Heart right ventricle (tissue), 16 donors: ENCODE measurements around the gene ARHGAP4. TPM values are rescaled to one million over a fixed set of nuclear protein-coding genes. Genes with fewer than 3 reads are reported as not detected.

Source experiments
- ATAC-seq, 8 donors: fragments of 200-7000 bp; cut with Tn5 transposase; one replicate each; pipeline ENCODE4 v1.9.1; 2020; ENCODE audit warnings: mild to moderate bottlenecking in 8 of 8, moderate library complexity in 8 of 8, moderate number of reproducible peaks in 1 of 8
- DNase-seq, 2 donors: peaks; one replicate each; pipeline ENCODE4 v3.0.0-alpha.2; 2020
- H3K27ac ChIP-seq, 10 donors: fragments of 200-600 bp; sonication (generic) in 2 of 10; one replicate each; pipeline versions ENCODE4 v1.5.0 to v1.8.0; 2020 to 2022; ENCODE audit warnings: mild to moderate bottlenecking in 3 of 10
- H3K27me3 ChIP-seq, 7 donors: fragments of 200-600 bp; one replicate each; pipeline ENCODE4 v1.8.0; 2021 to 2022; ENCODE audit warnings: mild to moderate bottlenecking in 2 of 7
- H3K36me3 ChIP-seq, 9 donors: fragments of 200-600 bp; sonication (generic) in 1 of 9; one replicate each; pipeline versions ENCODE4 v1.5.0 to v1.8.0; 2020 to 2022; ENCODE audit warnings: mild to moderate bottlenecking in 2 of 9
- H3K4me1 ChIP-seq, 9 donors: fragments of 200-600 bp; sonication (generic) in 1 of 9; one replicate each; pipeline versions ENCODE4 v1.5.0 to v1.8.0; 2020 to 2022; ENCODE audit warnings: mild to moderate bottlenecking in 4 of 9
- H3K4me3 ChIP-seq, 10 donors: fragments of 200-600 bp; sonication (generic) in 2 of 10; one replicate each; pipeline versions ENCODE4 v1.5.0 to v1.8.0; 2020 to 2022; ENCODE audit warnings: mild to moderate bottlenecking in 7 of 10, moderate library complexity in 2 of 10
- H3K9me3 ChIP-seq, 11 donors: fragments of 200-600 bp in 10 of 11; sonication (generic) in 2 of 11; one replicate each; pipeline versions ENCODE4 v1.5.0 to v1.8.0; 2013 to 2022; ENCODE audit warnings: mild to moderate bottlenecking in 2 of 11, control low read depth in 1 of 11, moderate library complexity in 1 of 11
- WGBS, 2 donors: extraction: QIAGEN DNeasy Blood & Tissue Kit; methylation state at CpG; one replicate each; pipeline ENCODE4 v1.1.7; 2013; ENCODE audit warnings: inconsistent platforms in 1 of 2; 5-methylcytosine and 5-hydroxymethylcytosine counted together
- intact Hi-C, 10 donors: fragments of 100-400 bp; cut with DNase I; formaldehyde crosslinking; loops; one replicate each; pipeline versions ENCODE4 v1.11.1 to v1.14.2; 2022
- polyA plus RNA-seq, 2 donors: library from polyadenylated mRNA; stranded (reverse); fragments of 200-250 nt; gene quantifications; one replicate each; pipeline ENCODE4 v1.2.3, GENCODE V29; 2013
- total RNA-seq, 10 donors: library from RNA; stranded (reverse); fragmentation: NEBNext Ultra II Directional in 3 of 10; extraction: Animal tissue kit (Norgen Biotek cat#: 25700) in 3 of 10; gene quantifications; one replicate each; pipeline versions ENCODE4 v1.2.1 to v1.2.4, GENCODE V29; 2021 to 2023
- TF ChIP-seq, protein P1 (sequence below), 9 donors: fragments of 200-600 bp; sonication (generic) in 2 of 9; IDR thresholded peaks; one replicate each; pipeline versions ENCODE4 v1.5.0 to v1.8.0; 2021 to 2022; ENCODE audit warnings: antibody characterized with exemption in 9 of 9, mild to moderate bottlenecking in 5 of 9, moderate library complexity in 1 of 9
- donor health status: Arrhythmogenic right ventricular cardiomyopathy.
- donor health status: ischemic (EF 13 %, LVEDD 7.1; RV severe dilation, severe dysfunction).
- donor health status: healthy with polysubstance abuse.
- donor health status: DM: no; HTN: yes; CAD: no.
- donor health status: DM: no; HTN: no; CAD: no.
- donor health status: ischemic (EF 25% LVEDD 6.9; RV normal size, moderate dysfunction).
- donor health status: ischemic (EF 25% LVEDD 5.7; RV mildly dilated, moderate dysfunction).
- donor health status: healthy.
- donor health status: DM: yes; HTN: yes; CAD: no.
- donor health status: Ischemic cardiomyopathy.
- donor health status: ischemic (EF 35%, LVEDD 5.7; RV mildly dilated, moderate dysfunction).
- donor health status: nonischemic (EF 11% LVEDD 7.7; RV severe dilation, severe dysfunction).
- donor health status: DM: yes; HTN: yes; CAD: no.
- donor health status: PGD.
- donor health status: ischemic (EF 29% LVEDD 5.4; RV normal size, mild dysfunction).
- donor health status: nonischemic (EF 23%, LVEDD 6.1; RV moderate dilation, normal function).

The ARHGAP4 gene
- total and polyA plus RNA-seq, 12 donors = 5.5 to 65.5 (median 9.3) TPM

DNA sequence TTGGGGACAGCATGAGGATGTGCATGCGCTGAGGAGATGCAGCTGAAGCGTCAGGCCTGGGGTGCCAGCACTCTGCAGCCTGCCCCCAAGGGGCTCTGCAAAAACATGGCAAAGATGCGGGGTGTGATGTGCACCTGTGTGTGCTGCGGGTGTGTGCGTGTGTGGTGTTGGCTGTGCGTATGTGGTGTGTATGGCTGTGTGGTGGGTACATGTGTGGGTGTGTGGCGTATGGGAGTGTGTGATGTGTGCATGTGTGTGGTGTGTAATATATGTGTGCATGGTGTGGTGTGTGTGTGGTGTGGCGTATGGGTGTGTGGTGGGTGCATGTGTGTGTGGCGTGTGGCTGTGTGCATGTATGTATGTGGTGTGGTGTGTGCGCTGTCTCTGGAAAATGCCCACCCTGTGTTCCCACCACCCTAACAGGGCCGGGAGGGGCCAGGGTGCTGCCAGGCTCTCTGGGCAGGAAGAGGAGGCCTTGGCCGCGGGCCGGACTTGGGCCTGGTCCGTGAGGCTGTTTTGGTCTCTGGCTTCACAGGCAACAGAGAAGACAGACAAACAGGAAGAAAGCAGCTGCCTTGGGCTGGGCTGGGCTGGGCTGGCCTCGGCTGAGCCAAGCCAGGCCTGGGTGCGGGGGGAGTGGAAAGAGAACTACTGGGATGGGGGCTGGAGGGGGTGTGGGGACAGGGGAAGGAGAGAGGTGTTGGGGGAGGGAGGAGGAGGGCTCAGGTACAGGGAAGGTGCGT is 22.7 kb downstream of the ARHGAP4 start:
- Histone ChIP-seq H3K27ac (peak overlapping the region in 8 of 10 donors; percentile 12 to 79 (median 44)), H3K4me1 (peaks cover 0 to 34% (median 12%) of the 10 kb centered on the region in 9 donors), H3K4me3 (peak overlapping the region in 3 of 10 donors; percentile 43 to 55 (median 51)), H3K27me3 (peaks cover 0 to 56% (median 0%) of the 10 kb centered on the region in 7 donors), H3K9me3 (no peaks in the 10 kb centered on the region), H3K36me3 (peaks cover 0 to 11% (median 0%) of the 10 kb centered on the region in 9 donors)
- TF ChIP-seq, protein P1, sequence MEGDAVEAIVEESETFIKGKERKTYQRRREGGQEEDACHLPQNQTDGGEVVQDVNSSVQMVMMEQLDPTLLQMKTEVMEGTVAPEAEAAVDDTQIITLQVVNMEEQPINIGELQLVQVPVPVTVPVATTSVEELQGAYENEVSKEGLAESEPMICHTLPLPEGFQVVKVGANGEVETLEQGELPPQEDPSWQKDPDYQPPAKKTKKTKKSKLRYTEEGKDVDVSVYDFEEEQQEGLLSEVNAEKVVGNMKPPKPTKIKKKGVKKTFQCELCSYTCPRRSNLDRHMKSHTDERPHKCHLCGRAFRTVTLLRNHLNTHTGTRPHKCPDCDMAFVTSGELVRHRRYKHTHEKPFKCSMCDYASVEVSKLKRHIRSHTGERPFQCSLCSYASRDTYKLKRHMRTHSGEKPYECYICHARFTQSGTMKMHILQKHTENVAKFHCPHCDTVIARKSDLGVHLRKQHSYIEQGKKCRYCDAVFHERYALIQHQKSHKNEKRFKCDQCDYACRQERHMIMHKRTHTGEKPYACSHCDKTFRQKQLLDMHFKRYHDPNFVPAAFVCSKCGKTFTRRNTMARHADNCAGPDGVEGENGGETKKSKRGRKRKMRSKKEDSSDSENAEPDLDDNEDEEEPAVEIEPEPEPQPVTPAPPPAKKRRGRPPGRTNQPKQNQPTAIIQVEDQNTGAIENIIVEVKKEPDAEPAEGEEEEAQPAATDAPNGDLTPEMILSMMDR (IDR thresholded peaks at IDR 0.05) = no peak
- intact Hi-C loops = no loop called here
- DNase-seq = peak in 1 of 2 donors; percentile 46
- peak; percentile 20 to 59 (median 42) for ATAC-seq
- WGBS, 2 donors = 57 to 66% methylated on average over 14 to 18 of the region's 18 CpGs

DNA sequence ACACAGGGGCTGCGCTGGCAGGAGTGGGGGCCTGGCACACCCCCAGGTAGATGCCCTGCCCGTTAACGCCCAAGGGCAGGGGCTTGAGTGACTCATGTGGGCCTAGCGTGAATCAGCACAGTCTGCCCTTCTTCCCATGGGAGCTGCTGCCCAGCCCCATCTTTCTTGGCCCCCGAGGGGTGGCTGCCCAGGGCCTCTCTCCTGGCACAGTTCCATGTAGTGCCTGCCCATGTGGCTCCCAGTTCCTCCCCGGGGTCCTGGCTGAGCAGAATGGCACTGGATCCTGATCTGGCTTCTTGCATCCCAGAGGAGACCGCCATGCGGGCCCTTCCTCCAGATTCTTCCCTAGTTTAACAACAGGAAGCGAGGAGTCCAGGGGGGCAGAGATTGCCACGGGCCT is 23.7 kb downstream of the ARHGAP4 start:
- TF ChIP-seq, protein P1 (IDR thresholded peaks at IDR 0.05) = no peak
- Histone ChIP-seq H3K9me3 (no peaks in the 10 kb centered on the region), H3K4me3 (no peak overlapping the region), H3K36me3 (peaks cover 0 to 1% (median 0%) of the 10 kb centered on the region in 9 donors), H3K4me1 (peaks cover 0 to 34% (median 12%) of the 10 kb centered on the region in 9 donors), H3K27me3 (peaks cover 0 to 63% (median 0%) of the 10 kb centered on the region in 7 donors), H3K27ac (no peak overlapping the region)
- intact Hi-C loops = no loop called here
- ATAC-seq (no peak), DNase-seq (no peak)
- 57 to 65% methylated on average over 10 of the region's 10 CpGs for WGBS, 2 donors

DNA sequence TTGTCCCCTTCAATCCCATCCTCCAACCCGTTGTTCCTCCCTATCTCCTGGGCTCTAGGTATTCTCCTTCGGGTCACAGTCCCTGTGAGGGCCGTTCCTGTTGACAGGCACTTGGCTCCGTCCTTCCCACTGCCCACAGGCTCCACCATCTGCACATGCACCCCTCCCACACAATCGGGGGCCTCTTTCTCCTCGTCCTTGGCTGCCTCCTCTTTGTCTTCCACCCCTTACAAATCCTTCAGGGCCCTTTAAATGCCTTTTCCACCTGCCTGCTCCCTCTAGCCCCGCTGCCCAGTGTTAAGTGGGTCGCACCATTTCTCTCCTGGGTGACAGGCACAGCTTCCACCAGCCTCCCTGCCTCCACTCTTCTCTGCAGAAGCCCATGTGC is 24.3 kb downstream of the ARHGAP4 start:
- 31 to 39% methylated on average over 8 of the region's 8 CpGs for WGBS, 2 donors

More for the DNA sequence above, 24.3 kb downstream of the ARHGAP4 start:
- no peak for DNase-seq
- no peak for ATAC-seq
- H3K36me3 ChIP-seq = no peaks in the 10 kb centered on the region
- TF ChIP-seq, protein P1 (IDR thresholded peaks at IDR 0.05) = no peak
- H3K27me3 ChIP-seq = peaks cover 0 to 63% (median 0%) of the 10 kb centered on the region in 7 donors
- H3K27ac ChIP-seq = peak overlapping the region in 1 of 10 donors; percentile 10
- peaks cover 0 to 34% (median 12%) of the 10 kb centered on the region in 9 donors for H3K4me1 ChIP-seq
- H3K4me3 ChIP-seq = no peak overlapping the region
- intact Hi-C loops = no loop called here
- no peaks in the 10 kb centered on the region for H3K9me3 ChIP-seq
